ENCODE measurements around the gene SOAT1. TPM values are rescaled to one million over a fixed set of nuclear protein-coding genes. Genes with fewer than 3 reads are reported as not detected.

SOAT1 gene
- total and polyA plus RNA-seq, 2 donors (not counting 1 experiment from before 2014, with no cell fraction given): 3.1 to 25.1 TPM

DNA sequence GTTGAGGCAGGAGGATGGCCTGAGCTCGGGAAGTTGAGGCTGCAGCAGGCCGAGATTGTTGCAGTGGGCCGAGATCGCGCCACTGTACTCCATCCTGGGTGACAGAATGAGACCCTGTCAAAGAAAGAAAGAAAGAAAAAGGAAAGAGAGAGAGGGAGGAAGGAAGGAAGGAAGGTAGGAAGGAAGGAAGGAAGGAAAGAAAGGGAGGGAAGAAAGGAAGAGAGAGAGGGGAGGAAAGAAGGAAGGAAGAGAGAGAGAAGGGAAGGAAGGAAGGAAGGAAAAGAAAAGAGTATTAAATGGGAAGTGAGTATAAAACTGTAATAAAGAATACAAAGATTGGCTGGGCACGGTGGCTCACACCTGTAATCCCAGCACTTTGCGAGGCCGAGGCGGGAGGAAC, 45.7 kb upstream of the SOAT1 start:
- WGBS (ENCODE audit: insufficient coverage): 95% methylated on average over 5 of the region's 9 CpGs
- Histone ChIP-seq H3K27ac (ENCODE audit: low read length in 2 of 2) (no peak overlapping the region), H3K9ac (ENCODE audit: low read length) (no peak overlapping the region), H3K9me3 (ENCODE audit: control extremely low read depth in 1 of 3, control insufficient read depth in 2 of 3, insufficient read depth in 1 of 3, low read length in 2 of 3) (no peaks in the 10 kb centered on the region), H3K4me2 (replicated peaks; ENCODE audit: low read depth, low read length, poor library complexity, severe bottlenecking) (no peak overlapping the region), H4K20me1 (ENCODE audit: control insufficient read depth, insufficient read depth, low read length, poor library complexity, severe bottlenecking) (no peaks in the 10 kb centered on the region), H3K36me3 (replicated peaks in 1 of 2; ENCODE audit: control extremely low read depth in 1 of 2, control insufficient read depth in 1 of 2, extremely low read depth in 1 of 2, insufficient read depth in 2 of 2, low read length in 1 of 2) (no peaks in the 10 kb centered on the region), H3K27me3 (replicated peaks in 1 of 4; ENCODE audit: control extremely low read depth in 1 of 4, control insufficient read depth in 3 of 4, insufficient read depth in 4 of 4, low read length in 3 of 4) (no peaks in the 10 kb centered on the region), H3K79me2 (ENCODE audit: control insufficient read depth, insufficient read depth, low read length) (no peaks in the 10 kb centered on the region), H3K4me1 (ENCODE audit: control insufficient read depth in 2 of 2, insufficient read depth in 2 of 2, low read length in 2 of 2) (no peaks in the 10 kb centered on the region), H3K4me3 (ENCODE audit: control extremely low read depth in 1 of 5, extremely low read depth in 1 of 5, insufficient read depth in 1 of 5, low read depth in 2 of 5, low read length in 4 of 5) (no peak overlapping the region), H2AFZ (ENCODE audit: insufficient read depth, low read depth, low read length, poor library complexity, severe bottlenecking) (no peak overlapping the region)
- ChIA-PET CTCF (interaction anchor here (0.6 kb wide), 1 partner anchor 72 kb away, joined by 3 read pairs; no protein-coding TSS in a partner anchor), POLR2A (no interaction called here)
- intact Hi-C loops (cut with micrococcal nuclease): no loop called here
- Mint-ChIP-seq H3K4me1 (no peaks in the 10 kb centered on the region), H3K27ac (no peak overlapping the region), H3K27me3 (no peaks in the 10 kb centered on the region), H3K9me3 (ENCODE audit: insufficient read depth) (no peaks in the 10 kb centered on the region), H3K4me3 (no peak overlapping the region)
- no peak for DNase-seq
- no peak for ATAC-seq (ENCODE audit: low read depth)
- TF ChIP-seq EZH2 (IDR thresholded peaks at IDR 0.05; ENCODE audit: borderline replicate concordance, insufficient read depth, low read depth, low read length, poor library complexity, severe bottlenecking): no peak
- TF ChIP-seq, protein P1, sequence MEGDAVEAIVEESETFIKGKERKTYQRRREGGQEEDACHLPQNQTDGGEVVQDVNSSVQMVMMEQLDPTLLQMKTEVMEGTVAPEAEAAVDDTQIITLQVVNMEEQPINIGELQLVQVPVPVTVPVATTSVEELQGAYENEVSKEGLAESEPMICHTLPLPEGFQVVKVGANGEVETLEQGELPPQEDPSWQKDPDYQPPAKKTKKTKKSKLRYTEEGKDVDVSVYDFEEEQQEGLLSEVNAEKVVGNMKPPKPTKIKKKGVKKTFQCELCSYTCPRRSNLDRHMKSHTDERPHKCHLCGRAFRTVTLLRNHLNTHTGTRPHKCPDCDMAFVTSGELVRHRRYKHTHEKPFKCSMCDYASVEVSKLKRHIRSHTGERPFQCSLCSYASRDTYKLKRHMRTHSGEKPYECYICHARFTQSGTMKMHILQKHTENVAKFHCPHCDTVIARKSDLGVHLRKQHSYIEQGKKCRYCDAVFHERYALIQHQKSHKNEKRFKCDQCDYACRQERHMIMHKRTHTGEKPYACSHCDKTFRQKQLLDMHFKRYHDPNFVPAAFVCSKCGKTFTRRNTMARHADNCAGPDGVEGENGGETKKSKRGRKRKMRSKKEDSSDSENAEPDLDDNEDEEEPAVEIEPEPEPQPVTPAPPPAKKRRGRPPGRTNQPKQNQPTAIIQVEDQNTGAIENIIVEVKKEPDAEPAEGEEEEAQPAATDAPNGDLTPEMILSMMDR (IDR thresholded peaks at IDR 0.05): no peak

DNA sequence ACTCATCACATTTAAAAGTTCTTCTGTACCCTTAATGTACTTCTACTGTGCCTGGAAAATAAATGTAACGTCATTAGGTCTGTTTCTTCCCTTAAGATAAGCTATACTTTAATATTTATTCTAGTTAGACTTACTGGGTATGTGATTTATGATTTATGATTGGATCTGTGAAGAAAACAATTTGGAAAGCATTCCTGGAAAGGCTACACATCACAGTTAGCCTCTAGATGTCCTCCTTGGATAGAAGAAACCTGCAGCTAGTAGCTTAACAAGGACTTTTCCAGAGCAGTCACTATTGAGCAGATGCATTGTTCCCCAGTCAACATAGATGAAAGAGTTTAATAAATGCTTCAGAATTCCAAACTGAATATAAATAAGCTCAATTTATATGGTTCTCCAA, 41.9 kb upstream of the SOAT1 start:
- no peak overlapping the region for H2AFZ ChIP-seq (ENCODE audit: insufficient read depth, low read depth, low read length, poor library complexity, severe bottlenecking)
- no peak overlapping the region for H3K27ac Mint-ChIP-seq
- no peak overlapping the region for H3K4me3 ChIP-seq (ENCODE audit: control extremely low read depth in 1 of 5, extremely low read depth in 1 of 5, insufficient read depth in 1 of 5, low read depth in 2 of 5, low read length in 4 of 5)
- no peak overlapping the region for H3K27ac ChIP-seq (ENCODE audit: low read length in 2 of 2)
- no peaks in the 10 kb centered on the region for H3K36me3 ChIP-seq (replicated peaks in 1 of 2; ENCODE audit: control extremely low read depth in 1 of 2, control insufficient read depth in 1 of 2, extremely low read depth in 1 of 2, insufficient read depth in 2 of 2, low read length in 1 of 2)
- no peak overlapping the region for H3K9ac ChIP-seq (ENCODE audit: low read length)
- WGBS (ENCODE audit: insufficient coverage): no CpG with 5 or more reads among the region's 1 CpG
- POLR2A ChIA-PET: no interaction called here
- no peaks in the 10 kb centered on the region for H3K27me3 ChIP-seq (replicated peaks in 1 of 4; ENCODE audit: control extremely low read depth in 1 of 4, control insufficient read depth in 3 of 4, insufficient read depth in 4 of 4, low read length in 3 of 4)
- no peak overlapping the region for H3K4me2 ChIP-seq (replicated peaks; ENCODE audit: low read depth, low read length, poor library complexity, severe bottlenecking)
- H3K27me3 Mint-ChIP-seq: no peaks in the 10 kb centered on the region
- no peaks in the 10 kb centered on the region for H3K4me1 ChIP-seq (ENCODE audit: control insufficient read depth in 2 of 2, insufficient read depth in 2 of 2, low read length in 2 of 2)
- intact Hi-C loops (cut with micrococcal nuclease): no loop called here
- no peaks in the 10 kb centered on the region for H3K9me3 Mint-ChIP-seq (ENCODE audit: insufficient read depth)
- CTCF ChIA-PET: interaction anchor here (0.6 to 2.2 kb wide), 5 partner anchors 111 to 563 kb away, joined by 3 to 15 read pairs (median 6); no protein-coding TSS in a partner anchor
- no peaks in the 10 kb centered on the region for H4K20me1 ChIP-seq (ENCODE audit: control insufficient read depth, insufficient read depth, low read length, poor library complexity, severe bottlenecking)
- no peak for TF ChIP-seq EZH2 (IDR thresholded peaks at IDR 0.05; ENCODE audit: borderline replicate concordance, insufficient read depth, low read depth, low read length, poor library complexity, severe bottlenecking)
- TF ChIP-seq, protein P1 (IDR thresholded peaks at IDR 0.05): no peak
- H3K4me1 Mint-ChIP-seq: no peaks in the 10 kb centered on the region
- H3K4me3 Mint-ChIP-seq: no peak overlapping the region
- no peak for ATAC-seq (ENCODE audit: low read depth)
- no peak for DNase-seq
- H3K79me2 ChIP-seq (ENCODE audit: control insufficient read depth, insufficient read depth, low read length): no peaks in the 10 kb centered on the region
- no peaks in the 10 kb centered on the region for H3K9me3 ChIP-seq (ENCODE audit: control extremely low read depth in 1 of 3, control insufficient read depth in 2 of 3, insufficient read depth in 1 of 3, low read length in 2 of 3)

Measured in B cell (primary cell).